K562 (cell line): ENCODE data around the gene MYL9. TPM values are rescaled to one million over a fixed set of nuclear protein-coding genes. Genes with fewer than 3 reads are reported as not detected.

ENCODE experiments used
- ATAC-seq: fragments of 200-7000 bp; cut with Tn5 transposase; 3 replicates; pipeline ENCODE4 v1.9.1; 2020; ENCODE audit warnings: moderate library complexity
- BruUV-seq: library from RNA; stranded (reverse); fragments of 400-500 nt; replicated peaks from 2 replicates; lab custom pipeline; 2021; lab: Mats Ljungman, UMichigan
- CTCF ChIA-PET: fragments of 300-600 bp; formaldehyde crosslinking; extraction: SDS; loops from one replicate; lab custom pipeline; 2021; ENCODE audit warnings: low intra/inter-chr PET ratio; lab: Yijun Ruan, JAX
- POLR2A ChIA-PET: fragments of 300-600, 350-650 bp; sonication (Branson Sonifier 250); formaldehyde crosslinking; extraction: SDS; loops from one replicate; lab custom pipeline; 2021; ENCODE audit warnings: antibody characterized with exemption, inconsistent platforms; lab: Yijun Ruan, JAX
- DNase-seq, 4 experiments: peaks; one replicate each; pipeline versions ENCODE4 v3.0.0 to v3.0.0-alpha.2; 2011 to 2018; ENCODE audit warnings: low spot score in 3 of 4, mixed read lengths in 3 of 4; ENCODE audit errors: extremely low read depth in 1 of 4
- FAIRE-seq: peaks from 2 replicates; lab custom pipeline; 2011; peaks lifted over from hg19 to GRCh38; lab: Jason Lieb, UNC
- H2AFZ ChIP-seq: 2 replicates; pipeline ENCODE4 v1.6.0; 2011; ENCODE audit warnings: low read depth, low read length, control low read depth, inconsistent platforms
- H3K27ac ChIP-seq: fragments of 200-600 bp; 3 replicates; pipeline ENCODE4 v1.8.0; 2011; ENCODE audit warnings: low read depth, mild to moderate bottlenecking, control low read depth, inconsistent platforms, low read length, moderate library complexity, mixed read lengths; ENCODE audit errors: extremely low read depth
- H3K27me3 ChIP-seq, 2 experiments: fragments of 300-600 bp in 1 of 2; 2 replicates in 1 of 2; 3 replicates in 1 of 2; pipeline versions ENCODE4 v1.6.0 to v1.8.0; 2011; ENCODE audit warnings: inconsistent platforms in 2 of 2, low read length in 2 of 2, mild to moderate bottlenecking in 1 of 2, mixed read lengths in 1 of 2, moderate library complexity in 1 of 2; ENCODE audit not compliant: control insufficient read depth in 2 of 2, insufficient read depth in 2 of 2
- H3K36me3 ChIP-seq: fragments of 300-600 bp; 3 replicates; pipeline ENCODE4 v1.8.0; 2011; ENCODE audit warnings: mild to moderate bottlenecking, low read length, inconsistent platforms; ENCODE audit not compliant: control insufficient read depth, insufficient read depth
- H3K4me1 ChIP-seq, 2 experiments: fragments of 200-600 bp in 1 of 2; replicated peaks in 1 of 2; 2 replicates in 1 of 2; 3 replicates in 1 of 2; pipeline versions ENCODE4 v1.5.1 to v1.8.0; 2011; ENCODE audit warnings: inconsistent platforms in 2 of 2, low read length in 2 of 2, mild to moderate bottlenecking in 1 of 2, mixed read lengths in 1 of 2, moderate library complexity in 1 of 2; ENCODE audit not compliant: control insufficient read depth in 2 of 2, insufficient read depth in 2 of 2
- H3K4me2 ChIP-seq: 2 replicates; pipeline ENCODE4 v1.6.1; 2011; ENCODE audit warnings: low read length, control low read depth, inconsistent platforms, mixed read lengths; ENCODE audit not compliant: insufficient read depth
- H3K4me3 ChIP-seq: fragments of 200-600 bp; sonication (generic), shearing (Covaris generic); 2 replicates; pipeline ENCODE4 v1.5.1; 2016; ENCODE audit warnings: control low read depth, inconsistent platforms
- H3K79me2 ChIP-seq: fragments of 200-600 bp; 3 replicates; pipeline ENCODE4 v1.8.0; 2011; ENCODE audit warnings: low read length, inconsistent platforms; ENCODE audit not compliant: control insufficient read depth, insufficient read depth
- H3K9ac ChIP-seq, 2 experiments: 2 replicates each; pipeline versions ENCODE4 v1.6.0 to v1.6.1; 2011; ENCODE audit warnings: low read depth in 2 of 2, low read length in 2 of 2, control low read depth in 1 of 2, inconsistent platforms in 1 of 2, mild to moderate bottlenecking in 1 of 2, mixed read lengths in 1 of 2; ENCODE audit not compliant: insufficient read depth in 1 of 2
- H3K9me1 ChIP-seq: one replicate; pipeline ENCODE4 v1.6.0; 2011; ENCODE audit warnings: inconsistent platforms, mild to moderate bottlenecking, low read length, moderate library complexity; ENCODE audit not compliant: control insufficient read depth, insufficient read depth
- H3K9me3 ChIP-seq: replicated peaks from 2 replicates; pipeline ENCODE4 v1.5.1; 2011; ENCODE audit warnings: low read depth, low read length, inconsistent platforms; ENCODE audit not compliant: control insufficient read depth, insufficient read depth
- H4K20me1 ChIP-seq: replicated peaks from 2 replicates; pipeline ENCODE4 v1.6.1; 2011; ENCODE audit warnings: low read length, inconsistent platforms, mixed read lengths; ENCODE audit not compliant: control insufficient read depth, insufficient read depth
- ATF3 ChIP-seq, 2 experiments: fragments of 450-650 bp in 1 of 2; sonication (generic) in 1 of 2; formaldehyde crosslinking in 1 of 2; IDR thresholded peaks in 1 of 2; conservative IDR thresholded peaks in 1 of 2; 2 replicates each; pipeline versions ENCODE4 v1.6.1 to v1.8.1; 2016 to 2023; ENCODE audit warnings: mild to moderate bottlenecking in 2 of 2, moderate library complexity in 2 of 2, inconsistent platforms in 1 of 2, missing genetic modification reagents in 1 of 2
- CCAR2 ChIP-seq: fragments of 200-400 bp; formaldehyde crosslinking; IDR thresholded peaks from 2 replicates; pipeline ENCODE4 v1.6.1; 2017; ENCODE audit warnings: mild to moderate bottlenecking, low read depth, low read length
- FOS ChIP-seq: IDR thresholded peaks from 3 replicates; pipeline ENCODE4 v1.6.1; 2011; ENCODE audit not compliant: insufficient read length; ENCODE audit errors: extremely low read depth
- HMG20A ChIP-seq: fragments of 450-650 bp; formaldehyde crosslinking; conservative IDR thresholded peaks from 2 replicates; pipeline ENCODE4 v1.4.0; 2020; ENCODE audit warnings: mild to moderate bottlenecking, mixed read lengths
- MEIS2 ChIP-seq: fragments of 450-650 bp; IDR thresholded peaks from 2 replicates; pipeline ENCODE4 v1.6.1; 2014; ENCODE audit warnings: mild to moderate bottlenecking; ENCODE audit not compliant: partially characterized antibody
- PKNOX1 ChIP-seq: fragments of 450-650 bp; IDR thresholded peaks from 2 replicates; pipeline ENCODE4 v1.6.1; 2016
- WGBS: fragments of 100-300 bp; shearing (Covaris generic); methylation state at CpG from one replicate; pipeline ENCODE4 v1.1.6; 2016; ENCODE audit warnings: low coverage, mixed read lengths; ENCODE audit not compliant: insufficient coverage; ENCODE audit errors: missing lambda C conversion rate; 5-methylcytosine and 5-hydroxymethylcytosine counted together
- in situ Hi-C: fragments of 300-500 bp; cut with MboI; formaldehyde crosslinking; loops from 4 replicates; pipeline ENCODE4 v1.15.0; 2018; ENCODE audit warnings: inconsistent platforms, mixed read lengths
- intact Hi-C: fragments of 100-400 bp; cut with micrococcal nuclease; formaldehyde crosslinking; loops from 2 replicates; pipeline ENCODE4 v1.14.2; 2022
- polyA plus RNA-seq, 8 experiments: library from polyadenylated mRNA; depleted of rRNA in 4 of 8; stranded (reverse) in 5 of 8; unstranded in 3 of 8; fragments of >200 nt; fragmentation: Nextera tagmentation in 2 of 8; fragmentation: Illumina TruSeq in 1 of 8; extraction: Ambion mirVana in 2 of 8; extraction: Trizol in 1 of 8; gene quantifications; 2 replicates each; pipeline versions ENCODE4 v1.2.1 to v1.2.3, GENCODE V29; 2011 to 2014; ENCODE audit warnings: inconsistent platforms in 1 of 8, missing spikeins in 1 of 8
- total RNA-seq, 7 experiments: library from RNA; depleted of rRNA in 6 of 7; stranded (reverse); fragments of >200 nt in 6 of 7; fragmentation: Illumina TruSeq in 2 of 7; extraction: Trizol in 2 of 7; gene quantifications; 2 replicates each; pipeline versions ENCODE4 v1.2.1 to v1.2.3, GENCODE V29; 2011 to 2021; ENCODE audit warnings: low replicate concordance in 1 of 7

Gene MYL9
- total and polyA plus RNA-seq, 9 of the 15 experiments (the other 6 are each of a cell fraction or from before 2014, with no cell fraction given): 0.11 to 3.2 (median 0.81) TPM; not detected in 1

GRCh38 chr20:36499211-36499610, 42.1 kb upstream of the MYL9 start:
- in situ Hi-C loops (no loop called here), intact Hi-C loops (no loop called here)
- ChIA-PET POLR2A (no interaction called here), CTCF (no interaction called here)
- peaks cover 4% of the 10 kb centered on the region; the same call in 1 of the 2 replicates for H4K20me1 ChIP-seq
- H3K4me3 ChIP-seq: no peak overlapping the region
- no peaks in the 10 kb centered on the region; the same call in 2 of the 3 replicates for H3K79me2 ChIP-seq
- no peak for TF ChIP-seq PKNOX1
- no peak for TF ChIP-seq HMG20A (CRISPR knock-in tag)
- no peak for TF ChIP-seq MEIS2
- no peak for TF ChIP-seq ATF3 (IDR thresholded peaks at IDR 0.05)
- no peak for TF ChIP-seq ATF3 (CRISPR knock-in tag; conservative IDR thresholded peaks at IDR 0.05)
- TF ChIP-seq CCAR2: no peak
- no peak for TF ChIP-seq FOS
- no peak for ATAC-seq
- no peak overlapping the region for H3K27ac ChIP-seq
- H3K4me1 ChIP-seq: peaks cover 0 to 13% of the 10 kb centered on the region in 2 experiments; a peak in 2 of 5 replicates
- no peak overlapping the region for H3K9ac ChIP-seq
- FAIRE-seq: no peak
- 85% methylated on average over 15 of the region's 26 CpGs for WGBS
- peaks cover 41% of the 10 kb centered on the region; the same call in 2 of the 3 replicates for H3K36me3 ChIP-seq
- H2AFZ ChIP-seq: no peak overlapping the region
- no peak for DNase-seq
- no peak overlapping the region for H3K4me2 ChIP-seq
- H3K9me3 ChIP-seq: no peaks in the 10 kb centered on the region
- no TSS peak for BruUV-seq
- no peaks in the 10 kb centered on the region for H3K27me3 ChIP-seq
- peaks cover 3% of the 10 kb centered on the region for H3K9me1 ChIP-seq
